ENCODE results near the gene ALCAM.

GRCh38 chr3:105622169-105622568 lies 255.5 kb downstream of the ALCAM start:
- no peak for TF ChIP-seq POLR2AphosphoS5 (IDR thresholded peaks at IDR 0.05)
- no peak for TF ChIP-seq CTCF (IDR thresholded peaks at IDR 0.05)
- TF ChIP-seq POLR2A (IDR thresholded peaks at IDR 0.05), result no peak
